DND-41 (cell line): ENCODE results near the gene RPUSD1.
"Not testable (repeated sequence)": the region's sequence is repeated elsewhere in the genome, so short reads cannot be mapped to it uniquely, and the experiment has no call there.

Experiments
- ATAC-seq: fragments of 200-7000 bp; cut with Tn5 transposase; 3 replicates; pipeline ENCODE4 v1.9.1; 2021; ENCODE audit warnings: low read depth; ENCODE audit not compliant: insufficient read depth
- DNase-seq: peaks from one replicate; pipeline ENCODE4 v3.0.0-alpha.2; 2020
- H2AFZ ChIP-seq: 2 replicates; pipeline ENCODE4 v1.6.0; 2012; ENCODE audit warnings: low read depth, low read length
- H3K27ac ChIP-seq: 2 replicates; pipeline ENCODE4 v1.5.1; 2012; ENCODE audit warnings: low read length, inconsistent platforms
- H3K27me3 ChIP-seq: fragments of 200-600 bp; sonication (generic); 2 replicates; pipeline ENCODE4 v1.6.0; 2012; ENCODE audit warnings: low read length, mild to moderate bottlenecking, inconsistent platforms; ENCODE audit not compliant: insufficient read depth, poor library complexity
- H3K36me3 ChIP-seq: 2 replicates; pipeline ENCODE4 v1.5.1; 2012; ENCODE audit warnings: low read length, inconsistent platforms; ENCODE audit not compliant: insufficient read depth
- H3K4me1 ChIP-seq: 2 replicates; pipeline ENCODE4 v1.5.1; 2012; ENCODE audit warnings: mild to moderate bottlenecking, low read length; ENCODE audit not compliant: insufficient read depth
- H3K4me2 ChIP-seq: 2 replicates; pipeline ENCODE4 v1.6.0; 2012; ENCODE audit warnings: mild to moderate bottlenecking, moderate library complexity, low read length, inconsistent platforms; ENCODE audit not compliant: insufficient read depth
- H3K4me3 ChIP-seq, 2 experiments: fragments of 200-600 bp in 1 of 2; shearing (Covaris generic) in 1 of 2; 2 replicates each; pipeline ENCODE4 v1.5.1; 2012 to 2016; ENCODE audit warnings: inconsistent platforms in 2 of 2, low read length in 2 of 2, mild to moderate bottlenecking in 2 of 2, low read depth in 1 of 2, moderate library complexity in 1 of 2
- H3K79me2 ChIP-seq: 2 replicates; pipeline ENCODE4 v1.6.0; 2012; ENCODE audit warnings: low read length, inconsistent platforms; ENCODE audit not compliant: insufficient read depth
- H3K9ac ChIP-seq: 2 replicates; pipeline ENCODE4 v1.6.0; 2012; ENCODE audit warnings: low read depth, mild to moderate bottlenecking, inconsistent platforms, low read length, moderate library complexity
- H3K9me3 ChIP-seq: 2 replicates; pipeline ENCODE4 v1.5.1; 2012; ENCODE audit warnings: low read length, moderate library complexity, mild to moderate bottlenecking, inconsistent platforms; ENCODE audit not compliant: insufficient read depth, severe bottlenecking
- H4K20me1 ChIP-seq: 2 replicates; pipeline ENCODE4 v1.6.0; 2012; ENCODE audit warnings: low read length; ENCODE audit not compliant: insufficient read depth
- EZH2 ChIP-seq: IDR thresholded peaks from 3 replicates; pipeline ENCODE4 v1.6.1; 2012; ENCODE audit warnings: borderline replicate concordance, low read depth, mild to moderate bottlenecking, moderate library complexity, low read length, inconsistent platforms; ENCODE audit not compliant: severe bottlenecking
- TF ChIP-seq, protein P1 (sequence below): IDR thresholded peaks from 2 replicates; pipeline ENCODE4 v1.5.1; 2012; ENCODE audit warnings: borderline replicate concordance, low read length, moderate library complexity, mild to moderate bottlenecking; ENCODE audit not compliant: poor library complexity, severe bottlenecking; ENCODE audit errors: extremely low read depth

Gene RPUSD1

DNA sequence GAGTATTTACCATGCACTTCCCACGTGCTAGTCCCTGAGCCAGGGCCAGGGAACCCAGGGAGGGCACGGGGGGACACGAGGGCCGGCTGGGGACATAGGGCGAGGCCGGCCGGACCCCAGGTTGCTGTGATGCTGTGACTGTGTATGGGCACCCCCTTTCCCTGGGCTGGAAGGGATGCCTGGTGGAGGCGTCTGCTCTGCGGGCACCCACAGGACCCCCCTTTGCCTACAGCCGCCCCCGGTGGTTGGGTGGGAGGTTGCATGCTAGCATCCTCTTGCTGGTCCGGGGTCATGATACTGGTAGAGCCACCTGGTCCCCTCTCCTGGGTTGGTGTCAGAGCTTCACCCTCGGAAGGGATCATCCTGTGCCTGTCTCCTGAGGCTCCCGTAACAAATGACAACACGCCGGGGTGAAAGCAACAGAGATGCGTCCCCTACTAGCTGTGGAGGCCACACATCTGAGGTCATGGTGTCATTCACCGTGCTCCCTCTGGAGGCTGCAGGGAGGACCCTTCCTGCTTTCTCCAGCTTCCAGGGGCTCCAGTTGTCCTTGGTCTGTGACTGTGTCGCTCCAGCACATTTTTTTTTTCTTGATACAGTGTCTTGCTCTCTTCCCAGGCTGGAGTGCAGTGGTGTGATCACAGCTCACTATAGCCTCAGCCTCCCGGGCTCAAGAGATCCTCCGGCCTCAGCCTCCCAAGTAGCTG lies 44.2 kb downstream of the RPUSD1 start:
- Histone ChIP-seq H3K9ac (no peak overlapping the region), H3K9me3 (no peaks in the 10 kb centered on the region), H3K4me1 (peaks cover 19% of the 10 kb centered on the region), H3K4me2 (no peak overlapping the region), H3K27ac (no peak overlapping the region), H3K4me3 (no peak overlapping the region), H2AFZ (no peak overlapping the region), H3K36me3 (peaks cover 5% of the 10 kb centered on the region; the same call in 1 of the 2 replicates), H3K79me2 (peaks cover 16% of the 10 kb centered on the region), H3K27me3 (no peaks in the 10 kb centered on the region), H4K20me1 (no peaks in the 10 kb centered on the region)
- DNase-seq: peak; percentile 42
- no peak for ATAC-seq
- TF ChIP-seq, protein P1, sequence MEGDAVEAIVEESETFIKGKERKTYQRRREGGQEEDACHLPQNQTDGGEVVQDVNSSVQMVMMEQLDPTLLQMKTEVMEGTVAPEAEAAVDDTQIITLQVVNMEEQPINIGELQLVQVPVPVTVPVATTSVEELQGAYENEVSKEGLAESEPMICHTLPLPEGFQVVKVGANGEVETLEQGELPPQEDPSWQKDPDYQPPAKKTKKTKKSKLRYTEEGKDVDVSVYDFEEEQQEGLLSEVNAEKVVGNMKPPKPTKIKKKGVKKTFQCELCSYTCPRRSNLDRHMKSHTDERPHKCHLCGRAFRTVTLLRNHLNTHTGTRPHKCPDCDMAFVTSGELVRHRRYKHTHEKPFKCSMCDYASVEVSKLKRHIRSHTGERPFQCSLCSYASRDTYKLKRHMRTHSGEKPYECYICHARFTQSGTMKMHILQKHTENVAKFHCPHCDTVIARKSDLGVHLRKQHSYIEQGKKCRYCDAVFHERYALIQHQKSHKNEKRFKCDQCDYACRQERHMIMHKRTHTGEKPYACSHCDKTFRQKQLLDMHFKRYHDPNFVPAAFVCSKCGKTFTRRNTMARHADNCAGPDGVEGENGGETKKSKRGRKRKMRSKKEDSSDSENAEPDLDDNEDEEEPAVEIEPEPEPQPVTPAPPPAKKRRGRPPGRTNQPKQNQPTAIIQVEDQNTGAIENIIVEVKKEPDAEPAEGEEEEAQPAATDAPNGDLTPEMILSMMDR: peak; percentile 56
- no peak for TF ChIP-seq EZH2

DNA sequence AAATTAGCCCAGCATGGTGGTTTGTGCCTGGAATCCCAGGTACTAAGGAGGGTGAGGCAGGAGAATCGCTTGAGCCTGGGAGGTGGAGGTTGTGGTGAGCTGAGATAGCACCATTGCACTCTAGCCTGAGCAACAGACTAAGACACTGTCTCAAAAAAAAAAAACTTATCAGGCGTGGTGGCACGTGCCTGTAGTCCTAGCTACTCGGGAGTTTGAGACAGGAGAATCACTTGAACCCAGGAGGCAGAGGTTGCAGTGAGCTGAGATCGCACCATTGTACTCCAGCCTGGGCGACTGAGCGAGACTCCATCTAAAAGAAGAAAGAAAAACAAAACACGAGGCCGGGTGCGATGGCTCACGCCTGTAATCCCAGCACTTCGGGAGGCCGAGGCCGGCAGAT lies 45.3 kb downstream of the RPUSD1 start:
- not testable (repeated sequence) for DNase-seq, ATAC-seq, H3K4me2 ChIP-seq, H3K36me3 ChIP-seq, H3K27me3 ChIP-seq, H3K9me3 ChIP-seq, H3K9ac ChIP-seq, H3K27ac ChIP-seq, H3K4me3 ChIP-seq, H4K20me1 ChIP-seq, H2AFZ ChIP-seq
- Histone ChIP-seq H3K79me2 (peaks cover 17% of the 10 kb centered on the region), H3K4me1 (peaks cover 19% of the 10 kb centered on the region)

DNA sequence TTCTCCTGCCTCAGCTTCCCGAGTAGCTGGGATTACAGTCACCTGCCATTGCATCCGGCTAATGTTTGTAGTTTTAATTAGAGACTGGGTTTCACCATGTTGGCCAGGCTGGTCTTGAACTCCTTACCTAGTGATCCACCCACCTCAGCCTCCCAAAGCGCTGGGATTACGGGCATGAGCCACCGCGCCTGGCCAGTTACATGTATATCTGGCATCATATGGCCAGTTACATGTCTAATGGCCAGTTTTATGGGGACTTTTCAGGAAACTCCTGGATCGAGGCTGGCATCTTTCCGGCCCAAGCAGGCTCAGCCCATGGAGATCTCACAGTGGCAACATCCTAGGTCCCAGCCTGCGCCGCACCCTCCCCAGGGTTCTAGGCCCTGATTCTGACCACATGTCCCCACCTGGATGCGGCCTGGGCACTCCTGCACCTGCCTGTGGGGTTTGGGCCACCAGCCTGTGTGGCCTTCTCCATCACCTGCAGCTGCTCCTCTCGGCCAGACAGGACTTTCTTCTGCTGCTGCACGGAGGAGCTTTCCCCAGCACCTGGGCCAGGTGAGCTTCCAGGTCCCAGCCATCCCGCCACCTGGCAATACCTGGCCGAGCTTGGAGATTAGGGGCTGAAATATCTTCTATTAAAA lies 46.1 kb downstream of the RPUSD1 start:
- no peak overlapping the region for H3K9ac ChIP-seq
- peaks cover 18% of the 10 kb centered on the region for H3K79me2 ChIP-seq
- H3K4me1 ChIP-seq: peaks cover 19% of the 10 kb centered on the region
- no peak overlapping the region for H2AFZ ChIP-seq
- H3K9me3 ChIP-seq: no peaks in the 10 kb centered on the region
- H3K36me3 ChIP-seq: peaks cover 15% of the 10 kb centered on the region
- DNase-seq: no peak
- H3K4me3 ChIP-seq: no peak overlapping the region
- H4K20me1 ChIP-seq: no peaks in the 10 kb centered on the region
- no peaks in the 10 kb centered on the region for H3K27me3 ChIP-seq
- no peak overlapping the region for H3K27ac ChIP-seq
- ATAC-seq: no peak
- TF ChIP-seq, protein P1: no peak
- TF ChIP-seq EZH2: no peak
- H3K4me2 ChIP-seq: peak overlapping the region; percentile 29; the same call in 1 of the 2 replicates

DNA sequence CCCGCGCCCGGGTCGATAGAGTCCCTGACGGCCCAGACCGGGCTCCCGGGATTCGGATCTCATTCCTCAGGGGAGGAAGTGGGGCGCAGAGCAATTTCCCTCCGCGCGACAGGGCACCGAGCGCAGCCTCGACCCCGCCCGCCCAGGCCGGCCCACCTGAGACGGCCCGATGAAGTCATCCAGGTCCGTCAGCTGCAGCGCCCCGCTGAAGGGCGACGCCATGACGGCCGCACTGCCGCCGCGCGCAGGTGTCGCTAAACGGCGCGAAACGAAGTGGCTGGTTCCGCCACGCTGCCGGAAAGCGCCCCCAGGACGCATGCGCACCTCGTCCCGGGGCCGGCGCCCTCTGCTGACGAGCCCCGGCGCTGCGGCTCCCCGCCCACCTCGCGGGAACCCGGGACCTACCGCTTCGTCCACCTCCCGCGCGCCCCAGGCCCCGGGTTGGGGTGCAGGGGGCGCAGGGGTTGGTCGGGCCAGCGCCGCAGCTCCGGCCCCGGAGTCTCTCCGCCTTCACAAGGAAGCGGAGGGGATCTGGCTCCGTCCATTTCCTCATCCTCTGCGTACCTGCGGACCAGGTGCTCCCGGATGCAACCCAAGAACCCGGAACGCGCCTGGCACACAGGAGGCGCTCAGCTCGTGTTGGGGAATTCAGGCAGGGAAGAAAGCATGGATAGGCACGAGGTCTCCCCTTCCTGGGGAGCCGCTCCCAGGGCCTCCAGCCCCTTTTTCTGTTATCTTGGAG lies 47.2 kb downstream of the RPUSD1 start, which contains the start of gene CIAO3:
Gene CIAO3, minus strand, starts transcription at position 234 of the 742 bp plus-strand sequence. Its CDS starts 12 bp downstream, at position 222.
- TF ChIP-seq EZH2: no peak
- TF ChIP-seq, protein P1: peak; percentile 91
- H4K20me1 ChIP-seq: no peaks in the 10 kb centered on the region
- H2AFZ ChIP-seq: peak within 1 kb of the TSS; percentile 97
- H3K27ac ChIP-seq: peak within 1 kb of the TSS; percentile 75
- peak; percentile 89 for DNase-seq
- no peaks in the 10 kb centered on the region for H3K27me3 ChIP-seq
- peaks cover 18% of the 10 kb centered on the region for H3K79me2 ChIP-seq
- peak within 1 kb of the TSS; percentile 99 for H3K4me2 ChIP-seq
- H3K9me3 ChIP-seq: no peaks in the 10 kb centered on the region
- peak within 1 kb of the TSS; percentile 91 to 98 for H3K4me3 ChIP-seq
- H3K36me3 ChIP-seq: peaks cover 26% of the 10 kb centered on the region
- ATAC-seq: peak; percentile 91
- peak within 1 kb of the TSS; percentile 96 for H3K9ac ChIP-seq
- peaks cover 19% of the 10 kb centered on the region for H3K4me1 ChIP-seq
